B cell (primary cell): Measurements from ENCODE around the gene POLA2.

Experiments
- EZH2 ChIP-seq: IDR thresholded peaks from 2 replicates; pipeline ENCODE4 v1.6.1; 2012; ENCODE audit warnings: borderline replicate concordance, low read depth, mild to moderate bottlenecking, moderate library complexity, low read length; ENCODE audit not compliant: insufficient read depth, poor library complexity, severe bottlenecking
- TF ChIP-seq, protein P1 (sequence below): fragments of 200-600 bp; IDR thresholded peaks from one replicate; pipeline ENCODE4 v1.8.0; 2022; ENCODE audit warnings: antibody characterized with exemption, mild to moderate bottlenecking

DNA sequence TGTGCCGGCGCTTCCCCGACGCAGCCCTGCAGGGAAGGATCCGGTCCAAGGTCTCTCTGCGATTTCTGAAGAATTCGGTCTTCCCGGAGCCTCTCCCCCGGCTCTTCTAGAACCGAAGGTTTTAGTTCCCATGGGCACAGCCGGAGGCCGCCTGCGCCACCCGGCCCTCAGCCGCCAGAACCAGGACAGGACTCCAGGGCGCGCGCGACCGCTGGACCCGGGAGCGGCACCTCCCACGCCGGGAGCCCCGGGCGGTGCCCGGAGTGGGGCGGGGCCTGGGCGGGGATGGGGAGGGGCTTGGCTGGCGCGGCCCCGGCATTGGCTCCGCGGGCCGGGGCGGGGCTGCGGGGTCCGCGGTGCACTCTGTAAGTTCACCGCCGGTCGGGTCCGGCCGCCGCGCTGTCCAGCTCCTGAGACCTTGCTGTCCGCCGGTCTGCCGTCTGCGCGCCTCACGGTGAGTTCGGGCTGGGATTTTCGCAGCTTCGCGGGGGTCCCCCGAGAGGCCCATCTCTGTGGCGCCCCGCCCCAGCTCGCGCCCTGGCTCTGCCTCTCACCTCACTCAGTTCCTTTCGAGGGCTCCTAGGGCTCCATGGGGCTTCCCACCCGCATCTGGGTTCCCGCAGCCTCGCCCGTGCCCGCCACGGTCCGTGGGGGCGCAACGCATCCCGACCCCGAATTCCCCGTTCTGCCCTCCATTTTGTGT, 52.9 kb downstream of the POLA2 start, which contains the start of gene CDC42EP2:
- TF ChIP-seq EZH2: no peak
- TF ChIP-seq, protein P1, sequence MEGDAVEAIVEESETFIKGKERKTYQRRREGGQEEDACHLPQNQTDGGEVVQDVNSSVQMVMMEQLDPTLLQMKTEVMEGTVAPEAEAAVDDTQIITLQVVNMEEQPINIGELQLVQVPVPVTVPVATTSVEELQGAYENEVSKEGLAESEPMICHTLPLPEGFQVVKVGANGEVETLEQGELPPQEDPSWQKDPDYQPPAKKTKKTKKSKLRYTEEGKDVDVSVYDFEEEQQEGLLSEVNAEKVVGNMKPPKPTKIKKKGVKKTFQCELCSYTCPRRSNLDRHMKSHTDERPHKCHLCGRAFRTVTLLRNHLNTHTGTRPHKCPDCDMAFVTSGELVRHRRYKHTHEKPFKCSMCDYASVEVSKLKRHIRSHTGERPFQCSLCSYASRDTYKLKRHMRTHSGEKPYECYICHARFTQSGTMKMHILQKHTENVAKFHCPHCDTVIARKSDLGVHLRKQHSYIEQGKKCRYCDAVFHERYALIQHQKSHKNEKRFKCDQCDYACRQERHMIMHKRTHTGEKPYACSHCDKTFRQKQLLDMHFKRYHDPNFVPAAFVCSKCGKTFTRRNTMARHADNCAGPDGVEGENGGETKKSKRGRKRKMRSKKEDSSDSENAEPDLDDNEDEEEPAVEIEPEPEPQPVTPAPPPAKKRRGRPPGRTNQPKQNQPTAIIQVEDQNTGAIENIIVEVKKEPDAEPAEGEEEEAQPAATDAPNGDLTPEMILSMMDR: no peak
